M059J (cell line): ENCODE results near the gene ANTXR1. TPM values are rescaled to one million over a fixed set of nuclear protein-coding genes. Genes with fewer than 3 reads are reported as not detected.
A peak's percentile ranks its signal among the peaks of the same experiment; 100 is the strongest.
"Not testable (repeated sequence)": the region's sequence is repeated elsewhere in the genome, so short reads cannot be mapped to it uniquely, and the experiment has no call there.

Experiments used
- DNase-seq: peaks from one replicate; pipeline ENCODE4 v3.0.0-alpha.2; 2012; ENCODE audit warnings: low read depth
- total RNA-seq: library from RNA; depleted of rRNA; stranded (reverse); fragments of >200 nt; shearing (Covaris generic); gene quantifications from 2 replicates; pipeline ENCODE4 v1.2.3, GENCODE V29; 2014

Gene ANTXR1
- total RNA-seq, 1 experiment from 2014 or later, result 38.6 TPM

DNA sequence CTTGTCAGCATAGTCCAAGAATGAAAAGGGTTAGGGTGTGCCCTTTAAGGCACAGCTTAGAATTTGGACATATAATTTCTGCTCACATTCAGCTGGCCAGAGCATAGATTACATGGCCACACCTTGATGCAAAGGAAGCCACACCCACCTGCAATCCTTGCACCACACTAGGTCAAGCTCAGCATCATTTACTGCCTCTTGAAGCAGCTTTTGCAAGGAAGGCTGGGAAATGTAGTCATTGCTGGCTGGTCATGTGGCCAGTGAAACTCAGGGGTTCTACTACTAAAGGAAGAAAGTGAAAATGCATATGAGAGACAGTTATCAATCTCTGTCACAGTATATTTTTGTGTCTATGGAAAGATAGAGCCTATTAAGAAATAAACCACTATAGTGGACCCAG is 214.7 kb downstream of the ANTXR1 start:
- no peak for DNase-seq

GRCh38 chr2:69230946-69231345 is 218.0 kb downstream of the ANTXR1 start:
- DNase-seq, result not testable (repeated sequence)

DNA sequence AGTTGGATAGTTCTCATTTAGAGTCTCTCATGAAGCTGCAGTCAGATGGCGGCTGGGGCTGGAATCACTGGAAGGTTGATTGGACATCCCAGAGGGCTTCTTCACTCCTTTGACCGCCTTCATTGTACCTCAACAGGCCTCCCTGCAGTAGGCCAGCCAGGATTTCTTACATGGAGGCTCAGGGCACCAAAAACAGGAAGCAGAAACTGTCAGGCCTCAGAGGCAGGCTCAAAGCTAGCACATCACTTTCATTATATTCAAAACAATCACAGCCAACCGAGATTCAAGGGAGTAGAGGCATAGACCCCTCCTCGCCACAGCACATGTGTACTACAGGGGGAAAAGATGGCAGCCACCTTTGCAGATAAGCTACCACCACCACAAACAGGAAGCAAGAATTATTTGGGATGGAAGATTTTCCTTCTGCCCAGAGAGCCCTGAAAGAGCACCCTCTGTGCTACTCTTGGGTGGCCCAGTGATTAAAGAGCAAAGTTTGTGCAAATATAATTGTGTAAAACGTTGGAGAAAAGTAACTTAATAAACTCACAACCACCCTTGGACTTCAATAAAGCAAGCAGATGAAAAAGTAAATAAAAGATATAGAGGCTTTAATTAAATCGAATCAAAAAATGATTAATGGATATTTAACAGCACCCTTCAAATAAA is 218.8 kb downstream of the ANTXR1 start:
- no peak for DNase-seq

DNA sequence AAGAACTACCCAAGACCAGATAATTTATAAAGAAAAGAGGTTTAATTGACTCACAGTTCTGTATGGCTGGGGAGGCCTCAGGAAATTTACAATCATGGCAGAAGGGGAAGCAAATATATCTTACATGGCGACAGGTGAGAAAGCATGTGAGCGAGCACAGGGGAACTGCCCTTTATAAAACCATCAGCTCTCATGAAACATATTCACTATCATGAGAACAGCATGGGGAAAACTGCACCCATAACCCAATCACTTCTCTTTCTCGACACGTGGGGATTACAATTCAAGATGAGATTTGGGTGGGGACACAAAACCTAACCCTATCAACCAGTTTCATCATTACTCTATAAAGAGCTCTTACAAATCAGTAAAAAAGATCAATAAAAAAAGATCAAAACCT is 222.9 kb downstream of the ANTXR1 start:
- not testable (repeated sequence) for DNase-seq

GRCh38 chr2:69237070-69237670 is 224.2 kb downstream of the ANTXR1 start:
- DNase-seq, result peak; percentile 54

GRCh38 chr2:69238449-69239031 is 225.6 kb downstream of the ANTXR1 start:
- DNase-seq, result peak; percentile 88

- DNase-seq, result no peak
These were observed 228.1 kb downstream of the ANTXR1 start for GRCh38 chr2:69241093-69241492.

DNA sequence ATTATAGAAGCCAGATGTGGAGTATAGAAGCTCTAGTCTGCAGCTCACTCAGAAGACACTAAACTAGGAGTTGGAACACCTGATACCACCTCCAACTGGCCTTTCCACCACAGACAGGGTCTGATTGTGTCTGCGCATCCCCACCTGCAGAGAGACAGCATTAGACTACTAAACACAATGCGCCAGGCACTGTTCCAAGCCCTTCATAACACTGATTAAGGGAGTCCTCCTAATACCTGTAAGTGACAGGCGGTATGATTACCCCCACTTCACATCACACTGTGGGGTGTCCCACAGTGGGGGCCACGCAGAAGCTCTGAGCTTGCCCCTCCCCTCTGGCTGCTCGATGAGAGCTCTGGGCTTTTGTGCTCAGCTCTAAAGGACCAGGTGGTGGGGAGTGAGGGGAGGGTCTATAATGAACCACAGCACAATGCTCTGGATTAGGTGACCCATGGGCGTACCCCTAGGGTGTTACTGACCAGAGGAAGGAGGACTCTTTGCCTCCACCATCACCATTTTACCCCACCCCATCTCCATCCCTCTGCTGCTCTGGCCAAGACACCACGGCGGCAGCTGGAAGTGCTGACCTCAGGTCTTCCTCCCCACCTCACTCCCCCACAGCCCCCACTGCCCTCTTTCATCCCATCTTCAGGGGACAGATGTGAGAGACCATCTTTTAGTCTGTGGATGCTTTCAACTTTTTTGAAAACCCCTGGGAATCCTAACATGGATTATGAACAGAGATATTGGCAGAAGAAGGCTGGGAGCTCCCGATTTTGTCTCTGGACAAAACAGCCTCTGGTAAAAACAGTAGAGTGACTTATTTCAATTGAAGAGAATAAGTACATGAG is 228.9 kb downstream of the ANTXR1 start:
- DNase-seq, result no peak

DNA sequence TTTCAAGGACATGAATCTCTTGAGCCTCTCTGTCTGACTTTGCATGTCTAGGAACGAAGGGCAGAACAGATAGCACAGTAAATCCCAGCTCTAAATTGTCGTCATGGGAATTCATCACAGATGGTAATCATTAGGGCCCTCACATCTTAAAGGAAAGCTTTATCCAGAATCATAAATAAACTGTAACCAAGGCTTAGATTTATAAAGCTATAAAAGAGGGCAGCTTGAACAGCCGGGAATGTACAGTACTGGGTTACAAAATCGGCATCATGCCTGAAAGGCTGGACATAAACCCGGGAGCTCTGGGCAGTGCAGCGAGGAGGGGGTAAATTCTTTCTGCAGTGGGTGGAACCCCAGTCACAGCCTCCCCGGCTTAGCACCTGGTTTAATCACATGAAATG is 229.7 kb downstream of the ANTXR1 start:
- no peak for DNase-seq

- no peak for DNase-seq
These were observed 230.7 kb downstream of the ANTXR1 start for GRCh38 chr2:69243652-69244051.

GRCh38 chr2:69244882-69245281 is 231.9 kb downstream of the ANTXR1 start:
- no peak for DNase-seq

GRCh38 chr2:69247583-69247982 is 234.6 kb downstream of the ANTXR1 start:
- DNase-seq, result no peak

DNA sequence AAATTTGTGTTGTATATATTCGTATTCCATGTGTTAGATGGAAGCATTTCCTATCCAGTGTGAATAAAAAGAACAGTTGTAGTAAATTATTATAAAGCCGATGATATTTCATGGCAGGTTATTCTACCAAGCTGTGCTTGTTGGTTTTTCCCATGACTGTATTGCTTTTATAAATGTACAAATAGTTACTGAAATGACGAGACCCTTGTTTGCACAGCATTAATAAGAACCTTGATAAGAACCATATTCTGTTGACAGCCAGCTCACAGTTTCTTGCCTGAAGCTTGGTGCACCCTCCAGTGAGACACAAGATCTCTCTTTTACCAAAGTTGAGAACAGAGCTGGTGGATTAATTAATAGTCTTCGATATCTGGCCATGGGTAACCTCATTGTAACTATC is 235.3 kb downstream of the ANTXR1 start:
- DNase-seq, result no peak

- DNase-seq, result no peak
These were observed 238.0 kb downstream of the ANTXR1 start for GRCh38 chr2:69250981-69251380.

DNA sequence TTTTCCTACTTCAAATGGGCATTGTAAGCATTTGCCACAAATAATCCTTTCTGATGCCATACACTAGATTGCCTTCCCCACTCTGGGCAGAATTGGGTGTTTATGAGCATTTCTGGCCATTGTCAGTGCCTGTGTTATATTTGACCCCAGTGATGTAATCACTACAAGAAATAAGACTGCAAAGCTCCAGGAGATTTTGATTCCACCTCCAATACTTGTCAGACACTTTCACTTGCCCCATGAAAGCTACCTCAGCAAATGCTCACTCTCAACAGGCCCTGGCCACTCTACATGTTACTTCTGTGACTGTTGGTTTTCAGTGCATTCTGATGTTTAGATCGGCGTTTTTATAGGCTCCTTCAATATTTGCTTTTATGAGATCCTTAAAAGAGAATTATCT is 239.0 kb downstream of the ANTXR1 start:
- DNase-seq, result no peak

DNA sequence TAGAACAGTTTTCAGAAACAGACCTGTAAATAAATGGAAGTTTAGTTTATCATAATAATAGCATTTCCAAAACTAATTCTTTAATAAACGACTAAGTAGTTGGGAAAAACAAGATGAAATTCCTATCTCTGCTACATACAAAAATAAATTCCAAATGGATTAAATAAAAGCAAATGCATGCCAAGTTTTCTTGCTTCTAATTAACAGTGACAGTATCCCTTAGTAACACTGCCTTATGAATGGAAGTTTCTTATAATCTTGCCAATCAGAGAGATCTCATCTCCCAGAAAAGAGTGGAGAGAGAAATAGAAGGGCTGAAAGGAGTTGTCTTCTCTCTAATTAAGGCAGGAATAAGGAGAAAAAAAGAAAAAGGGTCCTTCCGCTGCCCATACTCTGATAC is 240.1 kb downstream of the ANTXR1 start:
- DNase-seq, result peak; percentile 32

- peak; percentile 97 for DNase-seq
These were observed 240.8 kb downstream of the ANTXR1 start for GRCh38 chr2:69253611-69254301.

DNA sequence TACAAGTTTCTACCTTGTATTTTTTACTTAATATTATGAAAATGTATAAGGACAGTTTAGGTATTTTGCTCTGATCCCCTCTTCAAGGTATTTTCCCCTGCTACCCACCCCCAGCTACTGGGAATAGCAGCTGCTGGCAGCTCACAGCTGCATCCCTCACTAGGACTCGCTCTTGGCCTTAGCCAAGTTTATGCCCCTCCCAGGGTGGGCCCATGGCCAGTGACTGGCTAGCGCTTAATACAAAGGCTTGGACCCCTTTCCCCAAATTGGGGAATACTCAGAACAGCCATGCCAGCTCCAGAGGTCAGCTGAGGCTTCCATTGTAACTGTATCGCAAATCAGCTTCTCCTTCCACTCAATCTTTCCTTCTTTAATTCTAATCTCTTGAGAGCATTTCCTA is 242.8 kb downstream of the ANTXR1 start:
- no peak for DNase-seq

- not testable (repeated sequence) for DNase-seq
These were observed 247.1 kb downstream of the ANTXR1 start for GRCh38 chr2:69259994-69260591.

DNA sequence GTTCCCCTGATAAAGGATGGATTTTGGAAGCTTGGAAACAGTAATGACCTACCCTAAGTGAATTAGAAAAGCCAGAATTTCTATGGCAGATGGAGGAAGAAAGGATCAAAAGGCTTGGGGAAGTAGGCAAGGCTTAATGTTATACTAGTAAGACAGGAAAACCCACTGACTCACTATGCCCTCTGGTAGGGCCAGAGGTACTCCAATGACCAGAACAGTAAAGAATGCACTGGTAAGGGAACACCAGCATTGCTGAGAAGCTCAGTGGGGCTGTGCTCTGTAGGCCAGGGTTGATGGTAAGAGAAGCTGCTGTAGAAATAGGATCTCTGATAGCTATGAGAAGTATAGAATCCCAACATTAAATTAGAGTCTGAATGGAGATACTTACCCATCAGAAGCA is 247.7 kb downstream of the ANTXR1 start:
- DNase-seq, result no peak

DNA sequence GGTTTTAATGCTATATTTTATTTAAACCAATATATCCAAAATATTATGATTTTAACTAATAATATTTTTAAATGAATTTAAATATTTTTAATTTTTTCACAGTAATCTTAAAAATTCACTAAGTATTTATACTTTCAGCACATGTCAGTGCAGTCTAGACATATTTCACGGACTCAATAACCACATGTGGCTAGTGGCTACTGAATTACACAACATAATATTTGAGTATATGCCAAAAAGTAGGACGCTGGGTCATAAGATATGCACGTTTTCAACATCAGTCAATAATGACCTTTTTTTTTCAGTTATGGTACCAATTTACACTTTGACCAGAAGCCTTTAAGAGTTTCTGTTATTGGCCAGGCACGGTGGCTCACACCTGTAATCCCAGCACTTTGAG is 256.4 kb downstream of the ANTXR1 start:
- DNase-seq, result no peak
